Nephron (organoid): ENCODE data around the gene TRMT1.
A peak's percentile ranks its signal among the peaks of the same experiment; 100 is the strongest.

Source experiments
- H3K27ac Mint-ChIP-seq, 3 experiments: 2 replicates each; pipeline ENCODE4 v1.8.0; 2020; ENCODE audit warnings: mixed read lengths in 3 of 3, mild to moderate bottlenecking in 2 of 3, moderate library complexity in 1 of 3
- H3K27me3 Mint-ChIP-seq: 2 replicates; pipeline ENCODE4 v1.8.0; 2021; ENCODE audit warnings: low read depth, mild to moderate bottlenecking, moderate library complexity, mixed read lengths
- H3K36me3 Mint-ChIP-seq: 2 replicates; pipeline ENCODE4 v1.8.0; 2020; ENCODE audit warnings: low read depth, mixed read lengths
- H3K4me1 Mint-ChIP-seq: 2 replicates; pipeline ENCODE4 v1.8.0; 2020; ENCODE audit warnings: mixed read lengths
- H3K4me3 Mint-ChIP-seq, 3 experiments: 2 replicates each; pipeline ENCODE4 v1.8.0; 2020; ENCODE audit warnings: mild to moderate bottlenecking in 3 of 3, mixed read lengths in 3 of 3, moderate library complexity in 2 of 3
- H3K9me3 Mint-ChIP-seq: 2 replicates; pipeline ENCODE4 v1.8.0; 2020; ENCODE audit warnings: mixed read lengths
- CTCF ChIP-seq, 3 experiments: fragments of 200-600 bp; sonication (generic); IDR thresholded peaks; one replicate each; pipeline ENCODE4 v1.5.0; 2021; ENCODE audit warnings: antibody characterized with exemption in 3 of 3; ENCODE audit not compliant: unreplicated experiment in 3 of 3

TRMT1 gene

GRCh38 chr19:13057744-13058143 is 58.8 kb downstream of the TRMT1 start:
- no peaks in the 10 kb centered on the region for H3K9me3 Mint-ChIP-seq
- peaks cover 88% of the 10 kb centered on the region for H3K4me1 Mint-ChIP-seq
- H3K27me3 Mint-ChIP-seq: peaks cover 61% of the 10 kb centered on the region
- H3K4me3 Mint-ChIP-seq: peak overlapping the region; percentile 55 to 61 (median 55)
- H3K27ac Mint-ChIP-seq: peak overlapping the region; percentile 94 to 99 (median 98)
- no peak for TF ChIP-seq CTCF (IDR thresholded peaks at IDR 0.05; ENCODE audit: unreplicated experiment in 3 of 3)
- no peaks in the 10 kb centered on the region for H3K36me3 Mint-ChIP-seq

DNA sequence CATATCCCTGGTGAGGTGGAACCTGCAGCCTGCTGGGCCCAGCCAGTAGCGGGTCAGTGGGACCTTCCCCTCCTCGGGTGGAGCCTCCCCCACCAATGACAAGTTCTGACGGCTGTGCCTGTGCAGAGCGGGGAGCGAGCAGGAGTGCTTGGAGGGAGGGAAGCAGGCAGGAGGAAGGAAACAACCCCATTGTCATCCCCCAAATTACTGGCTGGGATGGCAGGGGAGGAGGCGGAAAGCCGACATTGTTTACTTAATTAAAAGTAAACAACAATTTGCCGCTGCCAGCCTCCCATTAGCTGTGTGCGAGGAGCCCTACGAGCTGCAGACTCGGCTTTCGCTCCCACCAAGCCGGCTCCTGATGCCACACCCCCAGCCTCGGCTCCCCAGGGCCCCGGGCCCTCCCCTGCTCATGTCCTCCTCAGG is 59.4 kb downstream of the TRMT1 start:
- Mint-ChIP-seq H3K4me3 (peak overlapping the region in 1 of 3 experiments; percentile 50), H3K27me3 (peaks cover 58% of the 10 kb centered on the region), H3K36me3 (no peaks in the 10 kb centered on the region), H3K27ac (peak overlapping the region; percentile 98 to 99 (median 99)), H3K9me3 (no peaks in the 10 kb centered on the region), H3K4me1 (peaks cover 89% of the 10 kb centered on the region)
- no peak for TF ChIP-seq CTCF (IDR thresholded peaks at IDR 0.05; ENCODE audit: unreplicated experiment in 3 of 3)

DNA sequence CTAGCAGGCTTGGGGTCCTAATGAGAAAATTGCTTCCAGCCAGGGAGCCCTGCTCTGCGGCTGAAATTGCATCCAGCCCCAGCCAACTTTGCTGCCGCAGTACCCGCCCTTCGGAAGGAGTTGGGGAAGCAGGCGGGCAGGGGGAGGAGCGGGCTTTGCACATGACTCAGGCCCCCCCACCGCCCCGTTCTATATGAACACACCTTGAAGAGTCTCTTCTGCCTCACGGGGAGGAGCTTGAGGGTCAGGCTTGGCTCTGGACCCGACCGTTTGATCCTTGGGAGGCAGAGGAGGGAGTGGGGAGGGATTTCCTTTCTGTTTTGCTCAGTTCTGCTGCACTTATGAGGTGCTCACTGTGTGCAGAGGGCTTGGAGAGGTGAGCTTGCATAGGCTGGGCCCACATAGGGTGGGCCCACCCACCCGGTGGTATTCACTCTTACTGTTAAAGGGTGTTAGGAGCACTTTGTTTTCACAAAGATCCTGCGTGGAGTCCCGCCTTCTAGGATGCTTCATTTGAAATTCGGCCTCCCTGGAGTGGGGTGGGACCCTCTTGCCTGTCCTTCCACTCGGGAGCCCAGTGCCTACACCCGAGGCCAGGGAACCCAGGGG is 60.4 kb downstream of the TRMT1 start:
- H3K4me3 Mint-ChIP-seq: peak overlapping the region; percentile 62 to 76 (median 63)
- H3K9me3 Mint-ChIP-seq: no peaks in the 10 kb centered on the region
- H3K27me3 Mint-ChIP-seq: peaks cover 54% of the 10 kb centered on the region
- no peak for TF ChIP-seq CTCF (IDR thresholded peaks at IDR 0.05; ENCODE audit: unreplicated experiment in 3 of 3)
- H3K4me1 Mint-ChIP-seq: peaks cover 89% of the 10 kb centered on the region
- no peaks in the 10 kb centered on the region for H3K36me3 Mint-ChIP-seq
- H3K27ac Mint-ChIP-seq: peak overlapping the region; percentile 98 to 99 (median 99)

- Mint-ChIP-seq H3K9me3 (no peaks in the 10 kb centered on the region), H3K4me1 (peaks cover 89% of the 10 kb centered on the region), H3K27me3 (peaks cover 55% of the 10 kb centered on the region), H3K4me3 (peak overlapping the region; percentile 62 to 76 (median 63)), H3K27ac (peak overlapping the region; percentile 98 to 99 (median 99)), H3K36me3 (no peaks in the 10 kb centered on the region)
- no peak for TF ChIP-seq CTCF (IDR thresholded peaks at IDR 0.05; ENCODE audit: unreplicated experiment in 3 of 3)
Observed at GRCh38 chr19:13055213-13056051, 61.1 kb downstream of the TRMT1 start.
